CD8-positive, alpha-beta memory T cell (primary cell): ENCODE data around the gene OR8G5. TPM values are rescaled to one million over a fixed set of nuclear protein-coding genes. Genes with fewer than 3 reads are reported as not detected.

ENCODE experiments used
- CTCF ChIA-PET: fragments of 350-600 bp; sonication (Branson Sonifier 250); formaldehyde crosslinking; loops from one replicate; lab custom pipeline; 2021; ENCODE audit warnings: antibody characterized with exemption; lab: Charles Lee
- POLR2A ChIA-PET: fragments of 350-600 bp; sonication (Branson Sonifier 250); formaldehyde crosslinking; loops from one replicate; lab custom pipeline; 2021; ENCODE audit warnings: antibody characterized with exemption; lab: Charles Lee
- DNase-seq, 5 donors: peaks; one replicate each; pipeline versions ENCODE4 v3.0.0 to v3.0.0-alpha.2; 2020 to 2022; ENCODE audit warnings: mixed read lengths in 1 of 5
- H3K27ac ChIP-seq: one replicate; pipeline ENCODE4 v1.7.0; 2013; ENCODE audit warnings: low read depth, mild to moderate bottlenecking, low read length, moderate library complexity
- H3K27me3 ChIP-seq: 2 replicates; pipeline ENCODE4 v1.7.0; 2013; ENCODE audit warnings: low read length, mild to moderate bottlenecking; ENCODE audit not compliant: insufficient read depth, poor library complexity, severe bottlenecking
- H3K36me3 ChIP-seq: 2 replicates; pipeline ENCODE4 v1.7.0; 2013; ENCODE audit warnings: mild to moderate bottlenecking, low read length, moderate library complexity; ENCODE audit not compliant: insufficient read depth
- H3K4me1 ChIP-seq: 2 replicates; pipeline ENCODE4 v1.7.0; 2013; ENCODE audit warnings: mild to moderate bottlenecking, low read length, moderate library complexity; ENCODE audit not compliant: insufficient read depth
- H3K4me3 ChIP-seq: 2 replicates; pipeline ENCODE4 v1.7.0; 2013; ENCODE audit warnings: mild to moderate bottlenecking, low read length
- H3K9me3 ChIP-seq: 2 replicates; pipeline ENCODE4 v1.7.0; 2013; ENCODE audit warnings: mild to moderate bottlenecking, low read length
- H3K27ac Mint-ChIP-seq, 8 donors: one replicate each; pipeline ENCODE4 v1.8.0; 2020 to 2021; ENCODE audit warnings: mixed read lengths in 8 of 8, mild to moderate bottlenecking in 6 of 8, inconsistent platforms in 3 of 8, moderate library complexity in 3 of 8
- H3K27me3 Mint-ChIP-seq, 2 donors: one replicate each; pipeline ENCODE4 v1.8.0; 2020 to 2021; ENCODE audit warnings: mixed read lengths in 2 of 2, mild to moderate bottlenecking in 1 of 2, moderate library complexity in 1 of 2
- H3K36me3 Mint-ChIP-seq, 3 donors: one replicate each; pipeline ENCODE4 v1.8.0; 2020 to 2021; ENCODE audit warnings: mixed read lengths in 3 of 3, inconsistent platforms in 1 of 3, mild to moderate bottlenecking in 1 of 3
- H3K4me1 Mint-ChIP-seq, 3 donors: one replicate each; pipeline ENCODE4 v1.8.0; 2020 to 2021; ENCODE audit warnings: mixed read lengths in 3 of 3, inconsistent platforms in 1 of 3, mild to moderate bottlenecking in 1 of 3
- H3K4me3 Mint-ChIP-seq, 7 donors: one replicate each; pipeline ENCODE4 v1.8.0; 2020 to 2021; ENCODE audit warnings: mixed read lengths in 7 of 7, mild to moderate bottlenecking in 6 of 7, moderate library complexity in 4 of 7, inconsistent platforms in 2 of 7
- H3K9me3 Mint-ChIP-seq, 5 donors: one replicate each; pipeline ENCODE4 v1.8.0; 2020 to 2022; ENCODE audit warnings: mixed read lengths in 5 of 5, mild to moderate bottlenecking in 3 of 5, moderate library complexity in 2 of 5, inconsistent platforms in 1 of 5
- polyA plus RNA-seq: library from polyadenylated mRNA; unstranded; fragments of 300-500 nt; fragmentation: Illumina TruSeq; gene quantifications from one replicate; pipeline ENCODE4 v1.2.3, GENCODE V29; 2021
- total RNA-seq, 2 experiments: library from RNA; stranded (reverse); gene quantifications; one replicate each; pipeline ENCODE4 v1.2.3, GENCODE V29; 2021

OR8G5 gene
- not detected for total RNA-seq
- polyA plus RNA-seq, result not detected

- POLR2A ChIA-PET, result no interaction called here
- peaks cover 0 to 3% of the 10 kb centered on the region in 2 donors for H3K27me3 Mint-ChIP-seq
Observed at GRCh38 chr11:124256076-124256475, at the start of gene OR8G5. OR8G5 (plus strand) TSS chr11:124256376; CDS start chr11:124264932, 8,556 bp downstream.

DNA sequence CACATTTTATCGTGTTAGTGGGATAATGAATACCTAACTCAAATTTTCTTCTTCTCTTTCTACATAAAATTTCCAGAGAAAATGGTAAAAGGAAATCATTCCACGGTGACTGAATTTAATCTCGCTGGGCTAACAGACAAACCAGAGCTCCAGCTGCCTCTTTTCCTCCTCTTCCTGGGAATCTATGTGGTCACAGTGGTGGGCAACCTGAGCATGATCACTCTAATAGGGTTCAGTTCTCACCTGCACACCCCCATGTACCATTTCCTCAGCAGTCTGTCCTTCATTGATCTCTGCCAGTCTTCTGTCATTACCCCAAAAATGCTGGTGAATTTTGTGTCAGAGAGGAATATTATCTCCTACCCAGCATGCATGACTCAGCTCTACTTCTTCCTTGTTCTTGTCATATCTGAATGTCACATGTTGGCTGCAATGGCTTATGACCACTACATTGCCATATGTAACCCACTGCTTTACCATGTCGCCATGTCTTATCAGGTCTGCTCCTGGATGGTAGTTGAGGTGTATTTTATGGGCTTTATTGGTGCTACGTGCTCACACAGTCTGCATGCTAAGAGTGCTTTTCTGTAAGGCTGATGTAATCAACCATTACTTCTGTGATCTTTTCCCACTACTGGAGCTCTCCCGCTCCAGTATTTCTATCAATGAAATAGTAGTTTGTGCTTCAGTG lies 48.9 kb upstream of the OR8G5 start:
- Histone ChIP-seq H3K36me3 (no peaks in the 10 kb centered on the region), H3K27me3 (no peaks in the 10 kb centered on the region), H3K4me3 (no peak overlapping the region), H3K27ac (peak overlapping the region; percentile 34), H3K4me1 (no peaks in the 10 kb centered on the region), H3K9me3 (no peaks in the 10 kb centered on the region)
- no peaks in the 10 kb centered on the region for H3K4me1 Mint-ChIP-seq
- H3K4me3 Mint-ChIP-seq, result no peak overlapping the region
- no peak overlapping the region for H3K27ac Mint-ChIP-seq
- CTCF ChIA-PET, result no interaction called here
- no peak for DNase-seq
- no peaks in the 10 kb centered on the region for H3K36me3 Mint-ChIP-seq
- POLR2A ChIA-PET, result no interaction called here
- no peaks in the 10 kb centered on the region for H3K27me3 Mint-ChIP-seq
- H3K9me3 Mint-ChIP-seq, result no peaks in the 10 kb centered on the region

More at GRCh38 chr11:124256076-124256475, at the start of gene OR8G5:
- no peaks in the 10 kb centered on the region for H3K27me3 ChIP-seq
- H3K4me1 ChIP-seq, result no peaks in the 10 kb centered on the region
- Mint-ChIP-seq H3K9me3 (peaks cover 0 to 5% (median 0%) of the 10 kb centered on the region in 5 donors), H3K27ac (peak within 1 kb of the TSS in 1 of 8 donors; percentile 67), H3K4me3 (no peak within 1 kb of the TSS), H3K36me3 (no peaks in the 10 kb centered on the region), H3K4me1 (no peaks in the 10 kb centered on the region)
- no peak for DNase-seq
- no peak within 1 kb of the TSS for H3K27ac ChIP-seq
- CTCF ChIA-PET, result no interaction called here
- H3K9me3 ChIP-seq, result no peaks in the 10 kb centered on the region
- H3K36me3 ChIP-seq, result no peaks in the 10 kb centered on the region
- H3K4me3 ChIP-seq, result no peak within 1 kb of the TSS

DNA sequence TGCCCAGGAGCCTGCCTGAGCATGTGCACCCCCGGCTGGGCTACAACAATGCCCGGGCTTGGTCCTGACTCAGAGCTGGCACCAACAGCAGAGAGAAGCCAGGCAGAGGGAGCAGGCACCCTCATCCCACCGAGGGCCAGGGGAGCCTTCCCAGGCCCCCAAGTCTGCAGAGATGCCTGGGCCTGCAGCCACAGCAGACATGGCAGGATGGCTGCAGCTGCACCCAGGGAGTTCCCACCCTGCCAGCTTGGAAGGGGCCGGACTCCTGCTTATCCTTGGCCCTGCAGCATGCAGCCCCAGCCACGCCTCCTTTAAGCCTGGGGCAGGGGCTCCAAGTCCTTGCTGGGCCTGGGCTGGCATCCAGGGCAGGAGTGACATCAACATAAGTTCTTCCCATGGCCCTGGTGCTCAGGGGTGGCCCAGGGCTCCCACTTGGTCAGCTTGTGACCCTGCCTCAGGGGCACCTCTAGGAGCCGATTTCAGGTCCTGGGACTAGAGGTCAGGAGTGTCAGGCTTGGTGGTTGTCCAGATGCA lies 46.3 kb upstream of the OR8G5 start:
- H3K36me3 ChIP-seq, result no peaks in the 10 kb centered on the region
- no peak overlapping the region for H3K27ac ChIP-seq
- Mint-ChIP-seq H3K4me3 (no peak overlapping the region), H3K9me3 (no peaks in the 10 kb centered on the region), H3K36me3 (no peaks in the 10 kb centered on the region), H3K4me1 (no peaks in the 10 kb centered on the region), H3K27ac (no peak overlapping the region), H3K27me3 (no peaks in the 10 kb centered on the region)
- H3K27me3 ChIP-seq, result no peaks in the 10 kb centered on the region
- no peaks in the 10 kb centered on the region for H3K4me1 ChIP-seq
- POLR2A ChIA-PET, result no interaction called here
- no peaks in the 10 kb centered on the region for H3K9me3 ChIP-seq
- CTCF ChIA-PET, result no interaction called here
- DNase-seq, result no peak
- H3K4me3 ChIP-seq, result no peak overlapping the region

- H3K9me3 ChIP-seq, result no peaks in the 10 kb centered on the region
Observed at GRCh38 chr11:124210421-124210820, 45.8 kb upstream of the OR8G5 start.

DNA sequence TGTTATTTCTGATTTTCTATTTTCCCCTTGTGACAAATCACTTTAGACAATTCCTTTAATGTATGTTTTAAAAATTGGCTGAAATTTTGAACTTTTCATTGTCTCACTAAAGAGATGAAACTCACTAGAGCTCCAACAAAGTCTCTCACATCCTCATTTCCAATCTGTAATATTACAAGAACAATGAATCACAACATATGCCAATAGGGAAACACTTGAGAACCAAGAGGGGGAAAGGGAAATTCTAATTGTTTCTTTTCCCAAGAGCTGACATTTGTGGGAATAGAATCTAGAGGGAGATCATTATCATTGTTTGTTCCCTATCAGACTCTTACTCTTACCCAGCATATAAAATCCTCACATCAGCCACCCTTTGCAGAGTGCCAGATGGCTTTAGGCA lies 44.9 kb upstream of the OR8G5 start:
- H3K27ac Mint-ChIP-seq, result no peak overlapping the region
- no peak overlapping the region for H3K4me3 Mint-ChIP-seq
- no peak for DNase-seq
- H3K36me3 ChIP-seq, result no peaks in the 10 kb centered on the region
- CTCF ChIA-PET, result no interaction called here
- no peaks in the 10 kb centered on the region for H3K27me3 Mint-ChIP-seq
- H3K9me3 Mint-ChIP-seq, result no peaks in the 10 kb centered on the region
- H3K36me3 Mint-ChIP-seq, result no peaks in the 10 kb centered on the region
- H3K4me3 ChIP-seq, result no peak overlapping the region
- no peaks in the 10 kb centered on the region for H3K4me1 ChIP-seq
- H3K27me3 ChIP-seq, result no peaks in the 10 kb centered on the region
- H3K4me1 Mint-ChIP-seq, result no peaks in the 10 kb centered on the region
- POLR2A ChIA-PET, result no interaction called here
- H3K9me3 ChIP-seq, result no peaks in the 10 kb centered on the region
- no peak overlapping the region for H3K27ac ChIP-seq

More at GRCh38 chr11:124210421-124210820, 45.8 kb upstream of the OR8G5 start:
- Histone ChIP-seq H3K27ac (no peak overlapping the region), H3K27me3 (no peaks in the 10 kb centered on the region), H3K36me3 (no peaks in the 10 kb centered on the region), H3K4me1 (no peaks in the 10 kb centered on the region), H3K4me3 (no peak overlapping the region)
- no peaks in the 10 kb centered on the region for H3K36me3 Mint-ChIP-seq
- ChIA-PET POLR2A (no interaction called here), CTCF (no interaction called here)
- H3K27me3 Mint-ChIP-seq, result no peaks in the 10 kb centered on the region
- DNase-seq, result no peak
- H3K4me1 Mint-ChIP-seq, result no peaks in the 10 kb centered on the region
- H3K27ac Mint-ChIP-seq, result no peak overlapping the region
- H3K9me3 Mint-ChIP-seq, result no peaks in the 10 kb centered on the region
- H3K4me3 Mint-ChIP-seq, result no peak overlapping the region

- Histone ChIP-seq H3K36me3 (no peaks in the 10 kb centered on the region), H3K4me1 (no peaks in the 10 kb centered on the region), H3K9me3 (no peaks in the 10 kb centered on the region), H3K27ac (no peak overlapping the region), H3K27me3 (no peaks in the 10 kb centered on the region), H3K4me3 (no peak overlapping the region)
- no peaks in the 10 kb centered on the region for H3K36me3 Mint-ChIP-seq
- DNase-seq, result no peak
- peaks cover 0 to 4% (median 0%) of the 10 kb centered on the region in 5 donors for H3K9me3 Mint-ChIP-seq
- ChIA-PET POLR2A (no interaction called here), CTCF (no interaction called here)
- H3K4me3 Mint-ChIP-seq, result no peak overlapping the region
- H3K27ac Mint-ChIP-seq, result no peak overlapping the region
- no peaks in the 10 kb centered on the region for H3K27me3 Mint-ChIP-seq
- no peaks in the 10 kb centered on the region for H3K4me1 Mint-ChIP-seq
Observed at GRCh38 chr11:124214027-124214426, 42.1 kb upstream of the OR8G5 start.

GRCh38 chr11:124219126-124219525 lies 37.0 kb upstream of the OR8G5 start:
- Mint-ChIP-seq H3K9me3 (peaks cover 0 to 4% (median 0%) of the 10 kb centered on the region in 5 donors), H3K36me3 (no peaks in the 10 kb centered on the region), H3K4me3 (no peak overlapping the region), H3K4me1 (no peaks in the 10 kb centered on the region), H3K27ac (no peak overlapping the region), H3K27me3 (no peaks in the 10 kb centered on the region)
- CTCF ChIA-PET, result no interaction called here
- H3K4me3 ChIP-seq, result no peak overlapping the region
- H3K4me1 ChIP-seq, result no peaks in the 10 kb centered on the region
- no peak for DNase-seq
- H3K27me3 ChIP-seq, result no peaks in the 10 kb centered on the region
- no peak overlapping the region for H3K27ac ChIP-seq
- POLR2A ChIA-PET, result no interaction called here
- no peaks in the 10 kb centered on the region for H3K36me3 ChIP-seq
- H3K9me3 ChIP-seq, result no peaks in the 10 kb centered on the region

GRCh38 chr11:124222407-124222806 lies 33.8 kb upstream of the OR8G5 start:
- Mint-ChIP-seq H3K4me3 (no peak overlapping the region), H3K36me3 (no peaks in the 10 kb centered on the region)

More at GRCh38 chr11:124222407-124222806, 33.8 kb upstream of the OR8G5 start:
- no peak overlapping the region for H3K27ac ChIP-seq
- Mint-ChIP-seq H3K4me1 (no peaks in the 10 kb centered on the region), H3K27me3 (peaks cover 4 to 7% of the 10 kb centered on the region in 2 donors), H3K27ac (no peak overlapping the region), H3K9me3 (peaks cover 0 to 4% (median 0%) of the 10 kb centered on the region in 5 donors)
- no peaks in the 10 kb centered on the region for H3K27me3 ChIP-seq
- ChIA-PET POLR2A (no interaction called here), CTCF (no interaction called here)
- no peaks in the 10 kb centered on the region for H3K36me3 ChIP-seq
- H3K9me3 ChIP-seq, result no peaks in the 10 kb centered on the region
- H3K4me1 ChIP-seq, result no peaks in the 10 kb centered on the region
- no peak overlapping the region for H3K4me3 ChIP-seq
- no peak for DNase-seq
